ENCODE measurements around the gene MEIS2.
A peak's percentile ranks its signal among the peaks of the same experiment; 100 is the strongest.

Gene MEIS2

GRCh38 chr15:36896949-36897348, 203.4 kb downstream of the MEIS2 start:
- Mint-ChIP-seq H3K27me3 (peaks cover 12 to 20% of the 10 kb centered on the region in 2 donors), H3K4me3 (no peak overlapping the region), H3K36me3 (no peaks in the 10 kb centered on the region), H3K27ac (no peak overlapping the region), H3K4me1 (no peaks in the 10 kb centered on the region), H3K9me3 (no peaks in the 10 kb centered on the region)
- no peak for ATAC-seq (replicated peaks)
- no peak for DNase-seq

- DNase-seq (no peak), ATAC-seq (replicated peaks) (no peak)
- H3K27ac Mint-ChIP-seq: no peak overlapping the region
- H3K4me1 Mint-ChIP-seq: no peaks in the 10 kb centered on the region
- no peaks in the 10 kb centered on the region for H3K36me3 Mint-ChIP-seq
- H3K9me3 Mint-ChIP-seq: no peaks in the 10 kb centered on the region
- H3K4me3 Mint-ChIP-seq: no peak overlapping the region
- peaks cover 17 to 39% of the 10 kb centered on the region in 2 donors for H3K27me3 Mint-ChIP-seq
Observed at GRCh38 chr15:36894075-36894474, 206.3 kb downstream of the MEIS2 start.

DNA sequence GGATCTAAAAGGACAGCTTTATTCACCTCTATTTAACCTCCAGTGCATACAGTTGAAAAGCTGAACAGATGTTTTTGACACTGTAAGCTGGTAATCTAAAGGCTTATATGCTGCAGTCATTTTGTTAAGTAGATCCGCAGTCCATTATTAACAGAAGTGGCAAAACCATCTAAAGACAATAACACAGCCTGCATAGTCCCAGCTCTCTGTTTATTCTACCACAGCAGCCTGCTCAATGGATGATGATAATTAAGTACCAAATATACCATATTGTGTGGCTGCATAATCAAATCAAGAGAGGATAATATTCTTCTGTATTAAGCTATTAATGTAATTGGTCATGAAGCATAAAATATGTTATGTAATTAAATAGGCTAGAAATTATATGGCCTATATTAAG, 207.1 kb downstream of the MEIS2 start:
- no peak for ATAC-seq (replicated peaks)
- no peak overlapping the region for H3K4me3 Mint-ChIP-seq
- H3K9me3 Mint-ChIP-seq: no peaks in the 10 kb centered on the region
- H3K27me3 Mint-ChIP-seq: peaks cover 21 to 42% of the 10 kb centered on the region in 2 donors
- no peaks in the 10 kb centered on the region for H3K4me1 Mint-ChIP-seq
- DNase-seq: no peak
- no peaks in the 10 kb centered on the region for H3K36me3 Mint-ChIP-seq
- H3K27ac Mint-ChIP-seq: no peak overlapping the region

GRCh38 chr15:36888011-36888992, 212.0 kb downstream of the MEIS2 start:
- no peak for ATAC-seq (replicated peaks)
- Mint-ChIP-seq H3K9me3 (peaks cover 0 to 2% of the 10 kb centered on the region in 2 donors), H3K27ac (no peak overlapping the region), H3K4me1 (peaks cover 2 to 18% of the 10 kb centered on the region in 2 donors), H3K27me3 (peaks cover 63 to 80% of the 10 kb centered on the region in 2 donors), H3K4me3 (no peak overlapping the region), H3K36me3 (peaks cover 0 to 3% of the 10 kb centered on the region in 2 donors)
- no peak for DNase-seq

DNA sequence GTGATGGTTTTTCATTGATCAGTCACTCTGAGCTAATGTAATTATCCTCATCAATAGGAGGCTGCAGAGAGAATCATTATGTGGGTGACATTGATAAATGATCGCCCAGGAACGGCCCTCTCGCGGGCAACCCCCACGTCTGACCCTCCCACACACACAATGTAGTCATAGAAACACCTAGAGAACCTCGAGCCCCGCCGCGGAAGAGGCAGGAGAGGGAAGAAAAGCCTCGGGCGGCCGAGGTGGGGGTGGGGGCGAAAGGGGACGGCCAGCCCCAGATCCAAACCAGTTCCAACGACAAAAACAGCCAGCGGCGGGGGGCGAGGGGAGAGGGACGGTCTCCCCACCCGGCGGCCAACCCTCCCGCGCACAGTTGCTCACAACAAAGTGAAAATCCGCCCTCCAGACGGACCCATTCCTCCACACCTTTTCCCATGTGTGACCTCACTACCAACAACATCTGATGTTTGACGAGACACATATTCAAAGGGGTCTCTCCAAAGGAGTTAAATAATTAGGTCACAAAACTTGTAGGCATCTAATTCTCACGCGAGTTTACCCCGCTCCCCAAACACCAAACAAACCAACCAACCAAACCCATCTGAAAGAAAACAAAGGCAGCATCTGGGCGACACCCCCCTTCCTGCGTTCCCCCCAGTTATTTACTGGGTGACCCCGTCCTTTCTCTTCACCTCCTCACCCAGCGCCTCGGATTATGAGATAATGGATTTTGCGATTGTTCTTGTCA, 213.0 kb downstream of the MEIS2 start:
- Mint-ChIP-seq H3K4me1 (peaks cover 2 to 22% of the 10 kb centered on the region in 2 donors), H3K9me3 (peaks cover 0 to 2% of the 10 kb centered on the region in 2 donors), H3K27ac (peak overlapping the region; percentile 21), H3K4me3 (peak overlapping the region in 1 of 2 donors; percentile 46), H3K36me3 (peaks cover 0 to 3% of the 10 kb centered on the region in 2 donors), H3K27me3 (peaks cover 71 to 89% of the 10 kb centered on the region in 2 donors)
- DNase-seq: no peak
- ATAC-seq (replicated peaks): no peak

GRCh38 chr15:36886701-36887100, 213.6 kb downstream of the MEIS2 start:
- ATAC-seq (replicated peaks) (no peak), DNase-seq (no peak)
- Mint-ChIP-seq H3K27me3 (peaks cover 71 to 90% of the 10 kb centered on the region in 2 donors), H3K9me3 (peaks cover 0 to 2% of the 10 kb centered on the region in 2 donors), H3K4me3 (no peak overlapping the region), H3K36me3 (peaks cover 0 to 3% of the 10 kb centered on the region in 2 donors), H3K4me1 (peaks cover 2 to 24% of the 10 kb centered on the region in 2 donors), H3K27ac (no peak overlapping the region)

DNA sequence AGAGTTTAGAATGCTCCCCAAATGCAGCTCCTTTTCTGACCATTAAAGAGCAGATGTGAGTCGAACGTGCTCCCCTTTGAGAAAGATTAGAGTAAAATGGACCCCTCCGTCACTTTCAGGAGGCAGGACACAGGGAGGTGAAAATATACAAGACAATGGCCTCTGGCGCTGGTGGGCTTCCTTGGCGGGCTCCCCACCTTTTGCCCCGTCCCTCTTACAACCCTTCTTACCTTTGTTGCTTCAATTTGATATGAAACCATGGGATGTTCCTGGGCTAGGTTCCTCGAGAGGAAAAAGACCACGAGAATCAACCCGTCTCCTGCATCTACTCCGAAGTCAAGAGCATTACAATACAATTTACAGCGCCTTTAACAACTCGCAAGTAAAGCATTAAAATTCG, 214.2 kb downstream of the MEIS2 start:
- H3K27ac Mint-ChIP-seq: no peak overlapping the region

DNA sequence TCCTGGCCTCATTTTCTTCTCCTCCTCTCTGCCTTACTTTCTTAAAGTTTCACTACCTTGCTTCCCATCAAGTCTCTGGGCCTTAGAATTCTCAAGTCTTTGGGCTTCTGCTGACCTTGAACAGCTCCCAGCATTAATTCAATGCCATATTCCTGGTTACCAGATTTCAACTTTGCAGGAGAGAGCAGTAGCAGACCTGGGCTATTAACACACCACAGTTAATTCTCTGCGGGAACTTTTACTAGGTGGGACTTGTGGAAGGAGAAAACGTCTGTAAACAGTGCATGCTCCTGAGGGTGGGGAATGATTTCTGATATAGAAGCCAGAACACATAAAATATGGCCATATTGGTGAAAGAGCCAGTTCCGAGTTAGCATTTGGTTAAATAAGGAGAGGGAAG, 214.6 kb downstream of the MEIS2 start:
- peaks cover 2 to 24% of the 10 kb centered on the region in 2 donors for H3K4me1 Mint-ChIP-seq
- peaks cover 0 to 3% of the 10 kb centered on the region in 2 donors for H3K36me3 Mint-ChIP-seq
- H3K4me3 Mint-ChIP-seq: no peak overlapping the region
- no peak for ATAC-seq (replicated peaks)
- peaks cover 78 to 98% of the 10 kb centered on the region in 2 donors for H3K27me3 Mint-ChIP-seq
- H3K27ac Mint-ChIP-seq: peak overlapping the region; percentile 37
- H3K9me3 Mint-ChIP-seq: peaks cover 0 to 2% of the 10 kb centered on the region in 2 donors
- no peak for DNase-seq

More for the DNA sequence above, 214.2 kb downstream of the MEIS2 start:
- peaks cover 2 to 24% of the 10 kb centered on the region in 2 donors for H3K4me1 Mint-ChIP-seq
- H3K4me3 Mint-ChIP-seq: no peak overlapping the region
- H3K27me3 Mint-ChIP-seq: peaks cover 75 to 95% of the 10 kb centered on the region in 2 donors
- H3K36me3 Mint-ChIP-seq: peaks cover 0 to 3% of the 10 kb centered on the region in 2 donors
- ATAC-seq (replicated peaks) (no peak), DNase-seq (no peak)
- H3K9me3 Mint-ChIP-seq: peaks cover 0 to 2% of the 10 kb centered on the region in 2 donors

DNA sequence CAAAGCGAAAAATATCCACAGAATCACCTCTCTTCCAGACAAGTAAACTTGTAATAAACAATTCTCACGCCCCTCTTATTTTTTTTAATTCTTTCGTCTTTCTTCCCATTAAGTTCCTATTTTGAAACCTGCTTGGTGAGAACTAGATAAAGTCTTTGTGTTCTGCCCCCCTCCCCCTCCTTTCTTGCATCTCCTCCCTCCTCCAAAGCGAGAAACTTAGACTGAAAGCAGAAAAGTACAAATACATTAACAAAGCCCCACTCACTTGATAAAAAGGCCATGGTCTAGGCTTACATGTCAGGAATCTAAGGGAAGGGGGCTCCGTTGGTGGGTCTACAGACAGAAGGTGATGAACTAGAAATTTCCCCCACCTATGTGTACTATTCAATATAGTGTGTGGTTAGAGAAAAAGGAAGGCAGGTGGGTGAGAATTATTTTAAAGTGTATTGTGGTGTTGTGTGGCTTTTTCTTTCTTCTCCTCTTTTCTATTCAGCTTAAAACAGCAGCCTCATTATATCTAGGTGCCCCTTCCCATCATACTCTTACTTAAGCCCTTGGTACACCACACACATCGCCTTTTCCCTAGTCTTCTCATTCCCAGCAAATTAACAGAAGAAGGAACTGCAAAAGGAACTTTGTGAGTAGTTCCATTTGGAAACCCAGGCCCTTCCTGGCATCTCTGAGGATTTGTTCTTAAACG, 215.3 kb downstream of the MEIS2 start:
- Mint-ChIP-seq H3K4me1 (peaks cover 2 to 24% of the 10 kb centered on the region in 2 donors), H3K4me3 (no peak overlapping the region), H3K27me3 (peaks cover 82 to 99% of the 10 kb centered on the region in 2 donors), H3K36me3 (peaks cover 0 to 3% of the 10 kb centered on the region in 2 donors), H3K9me3 (peaks cover 0 to 2% of the 10 kb centered on the region in 2 donors), H3K27ac (no peak overlapping the region)
- no peak for ATAC-seq (replicated peaks)
- DNase-seq: no peak

- DNase-seq: no peak
- peaks cover 0 to 3% of the 10 kb centered on the region in 2 donors for H3K36me3 Mint-ChIP-seq
- peaks cover 85 to 99% of the 10 kb centered on the region in 2 donors for H3K27me3 Mint-ChIP-seq
- peaks cover 2 to 24% of the 10 kb centered on the region in 2 donors for H3K4me1 Mint-ChIP-seq
- ATAC-seq (replicated peaks): no peak
- H3K9me3 Mint-ChIP-seq: peaks cover 0 to 2% of the 10 kb centered on the region in 2 donors
- no peak overlapping the region for H3K27ac Mint-ChIP-seq
- H3K4me3 Mint-ChIP-seq: no peak overlapping the region
Observed at GRCh38 chr15:36884518-36884875, 215.9 kb downstream of the MEIS2 start.

DNA sequence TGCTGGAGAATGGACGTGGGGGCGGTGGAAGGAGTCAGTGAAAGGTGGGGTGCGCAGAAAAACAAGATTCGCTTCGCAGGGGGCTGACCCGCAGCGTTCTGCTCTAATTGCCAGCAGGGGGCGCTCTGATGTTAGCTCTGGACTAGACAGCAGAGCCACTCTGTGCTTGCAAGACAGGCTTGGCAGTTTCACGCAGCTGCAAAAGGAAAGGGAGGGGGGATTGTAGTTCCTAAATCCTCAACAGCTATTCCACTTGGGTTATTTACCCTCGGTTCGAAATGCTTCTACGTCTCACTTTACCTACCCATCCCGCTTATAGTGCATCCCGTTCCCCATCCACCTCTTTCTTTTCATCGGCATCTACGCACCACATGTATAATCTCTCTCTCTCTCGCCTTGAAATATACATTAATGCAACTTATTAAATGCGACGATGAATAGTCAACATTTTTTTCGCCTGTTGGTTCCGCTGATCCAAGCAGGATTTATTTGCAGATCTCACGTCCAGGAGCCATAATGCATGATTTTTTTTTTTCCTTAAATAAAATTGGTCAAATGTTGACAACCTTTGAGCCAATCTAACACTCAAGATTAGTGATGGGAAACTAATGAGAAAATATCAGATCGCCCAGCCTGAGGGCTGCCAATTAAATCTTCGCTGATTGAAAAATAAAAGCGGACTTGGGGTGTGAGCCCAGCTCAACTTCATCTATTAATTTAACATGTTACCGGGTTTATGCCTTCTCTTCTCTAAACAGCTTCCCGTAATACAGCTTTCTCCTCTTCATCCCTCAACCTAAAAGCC, 216.4 kb downstream of the MEIS2 start:
- H3K4me3 Mint-ChIP-seq: peak overlapping the region in 1 of 2 donors; percentile 49
- H3K27me3 Mint-ChIP-seq: peaks cover 85 to 99% of the 10 kb centered on the region in 2 donors
- peak overlapping the region; percentile 75 for H3K27ac Mint-ChIP-seq
- peak; percentile 80 to 87 for ATAC-seq (replicated peaks)
- peak; percentile 49 for DNase-seq
- H3K9me3 Mint-ChIP-seq: peaks cover 0 to 2% of the 10 kb centered on the region in 2 donors
- peaks cover 0 to 3% of the 10 kb centered on the region in 2 donors for H3K36me3 Mint-ChIP-seq
- H3K4me1 Mint-ChIP-seq: peaks cover 2 to 24% of the 10 kb centered on the region in 2 donors

DNA sequence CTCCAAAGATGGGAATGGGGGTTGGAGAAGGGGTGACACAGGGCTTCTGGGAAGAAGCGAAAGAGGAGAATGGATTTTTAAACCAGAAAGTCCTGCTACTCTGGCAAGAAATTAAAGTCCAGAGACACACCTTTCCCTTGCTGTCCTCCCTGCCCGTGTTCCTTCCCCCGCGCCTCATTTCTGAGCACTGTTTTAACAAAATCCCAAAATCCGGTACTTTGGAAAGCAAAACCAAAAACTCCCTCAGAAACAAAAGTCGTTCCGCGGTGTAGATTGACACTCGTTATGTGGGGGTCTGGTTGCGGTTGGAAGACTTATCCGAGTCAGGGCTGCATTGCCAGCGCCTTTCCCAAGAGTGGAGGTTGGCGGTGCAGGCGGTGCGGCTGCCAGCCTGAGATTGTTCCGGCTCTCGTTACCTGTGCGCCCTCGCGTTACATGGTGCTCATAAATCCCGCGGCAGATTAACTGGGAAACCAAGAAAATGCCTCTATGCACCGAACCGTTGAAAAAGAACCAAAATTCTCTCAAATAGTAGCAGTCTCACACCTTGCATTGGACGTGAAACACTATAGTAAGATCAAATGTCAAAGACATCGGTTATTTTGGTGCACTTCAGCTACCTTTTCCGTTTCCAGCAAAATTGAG, 217.7 kb downstream of the MEIS2 start:
- ATAC-seq (replicated peaks) (no peak), DNase-seq (no peak)
- H3K9me3 Mint-ChIP-seq: peaks cover 0 to 2% of the 10 kb centered on the region in 2 donors
- peaks cover 0 to 3% of the 10 kb centered on the region in 2 donors for H3K36me3 Mint-ChIP-seq
- peak overlapping the region; percentile 57 for H3K27ac Mint-ChIP-seq
- peaks cover 85 to 99% of the 10 kb centered on the region in 2 donors for H3K27me3 Mint-ChIP-seq
- peaks cover 8 to 33% of the 10 kb centered on the region in 2 donors for H3K4me1 Mint-ChIP-seq
- no peak overlapping the region for H3K4me3 Mint-ChIP-seq

DNA sequence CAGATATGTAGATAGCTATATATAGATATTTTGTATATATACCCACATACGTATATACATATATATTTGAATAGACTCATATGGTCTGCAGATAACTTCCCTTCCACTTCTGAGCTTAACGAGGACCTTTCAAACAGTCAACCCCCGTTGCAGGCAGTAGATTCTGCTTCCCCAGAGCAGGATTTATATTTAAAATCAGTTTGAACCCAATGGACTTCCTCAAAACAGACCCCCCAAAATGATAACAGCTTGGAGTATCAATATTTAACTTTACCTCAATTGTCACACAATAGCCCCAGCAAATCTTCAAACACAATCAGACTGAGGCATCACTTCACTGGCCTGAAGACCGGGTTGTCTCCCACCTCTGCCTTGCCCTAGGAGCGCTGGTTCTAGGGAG, 218.3 kb downstream of the MEIS2 start:
- DNase-seq (no peak), ATAC-seq (replicated peaks) (no peak)
- peaks cover 0 to under 1% of the 10 kb centered on the region in 2 donors for H3K9me3 Mint-ChIP-seq
- H3K36me3 Mint-ChIP-seq: peaks cover 0 to under 1% of the 10 kb centered on the region in 2 donors
- no peak overlapping the region for H3K4me3 Mint-ChIP-seq
- peaks cover 85 to 99% of the 10 kb centered on the region in 2 donors for H3K27me3 Mint-ChIP-seq
- peak overlapping the region; percentile 16 for H3K27ac Mint-ChIP-seq
- H3K4me1 Mint-ChIP-seq: peaks cover 8 to 30% of the 10 kb centered on the region in 2 donors

Measured in stimulated activated naive B cell treated with anti-CD40 and anti-IgM and Interleukin-4, amounts not matched to agents 10 μg/mL and 1 μg/mL and 100 μg/mL, for 72 hours (primary cell).